GM23248 (cell line): ENCODE measurements around the gene ABHD10. TPM values are rescaled to one million over a fixed set of nuclear protein-coding genes. Genes with fewer than 3 reads are reported as not detected.
A peak's percentile ranks its signal among the peaks of the same experiment; 100 is the strongest.

Source experiments
- DNase-seq: peaks from one replicate; pipeline ENCODE4 v3.0.0-alpha.2; 2015
- H2AFZ ChIP-seq: fragments of 200-600 bp; sonication (generic); 2 replicates; pipeline ENCODE4 v1.6.1; 2016; ENCODE audit warnings: antibody characterized with exemption
- H3F3A ChIP-seq: fragments of 200-600 bp; sonication (generic); 2 replicates; pipeline ENCODE4 v1.6.1; 2016; ENCODE audit warnings: mild to moderate bottlenecking, antibody characterized with exemption, mixed run types; ENCODE audit not compliant: insufficient read depth
- H3K27ac ChIP-seq: fragments of 200-600 bp; sonication (generic); 2 replicates; pipeline ENCODE4 v1.5.1; 2016; ENCODE audit warnings: mild to moderate bottlenecking
- H3K27me3 ChIP-seq: fragments of 200-600 bp; sonication (generic); replicated peaks from 2 replicates; pipeline ENCODE4 v1.6.1; 2016; ENCODE audit warnings: mild to moderate bottlenecking; ENCODE audit not compliant: insufficient read depth
- H3K36me3 ChIP-seq: fragments of 200-600 bp; sonication (generic); 2 replicates; pipeline ENCODE4 v1.6.1; 2016; ENCODE audit warnings: low read depth, mild to moderate bottlenecking
- H3K4me1 ChIP-seq: fragments of 200-600 bp; sonication (generic); 2 replicates; pipeline ENCODE4 v1.6.1; 2016; ENCODE audit warnings: mild to moderate bottlenecking; ENCODE audit not compliant: insufficient read depth
- H3K4me2 ChIP-seq: fragments of 200-600 bp; sonication (generic); one replicate; pipeline ENCODE4 v1.6.1; 2016; ENCODE audit warnings: mild to moderate bottlenecking; ENCODE audit not compliant: unreplicated experiment
- H3K4me3 ChIP-seq: fragments of 200-600 bp; sonication (generic); 2 replicates; pipeline ENCODE4 v1.5.1; 2016; ENCODE audit warnings: mild to moderate bottlenecking
- H3K79me2 ChIP-seq: fragments of 200-600 bp; sonication (generic); 2 replicates; pipeline ENCODE4 v1.6.1; 2016; ENCODE audit warnings: mild to moderate bottlenecking; ENCODE audit not compliant: insufficient read depth
- H3K9ac ChIP-seq: fragments of 200-600 bp; sonication (generic); 2 replicates; pipeline ENCODE4 v1.6.1; 2016; ENCODE audit warnings: mild to moderate bottlenecking
- H3K9me2 ChIP-seq: fragments of 200-600 bp; sonication (generic); 2 replicates; pipeline ENCODE4 v1.6.1; 2016; ENCODE audit warnings: mixed run types, mild to moderate bottlenecking, moderate library complexity; ENCODE audit not compliant: insufficient read depth
- H3K9me3 ChIP-seq: fragments of 200-600 bp; sonication (generic); one replicate; pipeline ENCODE4 v1.6.1; 2017; ENCODE audit warnings: low read depth
- H4K20me1 ChIP-seq: fragments of 200-600 bp; sonication (generic); 2 replicates; pipeline ENCODE4 v1.6.0; 2016; ENCODE audit not compliant: insufficient read depth
- EZH2 ChIP-seq: fragments of 200-600 bp; sonication (generic); IDR thresholded peaks from 2 replicates; pipeline ENCODE4 v1.6.1; 2018; ENCODE audit warnings: antibody characterized with exemption, mild to moderate bottlenecking; ENCODE audit not compliant: insufficient read depth, poor library complexity, severe bottlenecking
- EZH2phosphoT487 ChIP-seq: fragments of 200-600 bp; sonication (generic); IDR thresholded peaks from 2 replicates; pipeline ENCODE4 v1.6.1; 2018; ENCODE audit warnings: antibody characterized with exemption, moderate library complexity, mild to moderate bottlenecking, low read depth; ENCODE audit not compliant: insufficient read depth
- WGBS, 2 experiments: methylation state at CpG; one replicate each; pipeline ENCODE4 v1.1.6; 2015 to 2017; ENCODE audit warnings: low lambda C conversion rate in 2 of 2, low coverage in 1 of 2; ENCODE audit errors: missing lambda C conversion rate in 2 of 2; 5-methylcytosine and 5-hydroxymethylcytosine counted together
- in situ Hi-C: fragments of 300-500 bp; cut with MboI; formaldehyde crosslinking; loops from 2 replicates; pipeline ENCODE4 v1.15.0; 2020
- polyA plus RNA-seq: library from polyadenylated mRNA; unstranded; fragments of >200 nt; fragmentation: Nextera tagmentation; extraction: Ambion mirVana; gene quantifications from 2 replicates; pipeline ENCODE4 v1.2.1, GENCODE V29; 2016
- total RNA-seq: library from RNA; depleted of rRNA; stranded (reverse); fragments of >200 nt; shearing (Covaris generic); gene quantifications from 2 replicates; pipeline ENCODE4 v1.2.3, GENCODE V29; 2014

ABHD10 gene
- total and polyA plus RNA-seq, 2 experiments from 2014 or later: 25.4 to 26.4 TPM

DNA sequence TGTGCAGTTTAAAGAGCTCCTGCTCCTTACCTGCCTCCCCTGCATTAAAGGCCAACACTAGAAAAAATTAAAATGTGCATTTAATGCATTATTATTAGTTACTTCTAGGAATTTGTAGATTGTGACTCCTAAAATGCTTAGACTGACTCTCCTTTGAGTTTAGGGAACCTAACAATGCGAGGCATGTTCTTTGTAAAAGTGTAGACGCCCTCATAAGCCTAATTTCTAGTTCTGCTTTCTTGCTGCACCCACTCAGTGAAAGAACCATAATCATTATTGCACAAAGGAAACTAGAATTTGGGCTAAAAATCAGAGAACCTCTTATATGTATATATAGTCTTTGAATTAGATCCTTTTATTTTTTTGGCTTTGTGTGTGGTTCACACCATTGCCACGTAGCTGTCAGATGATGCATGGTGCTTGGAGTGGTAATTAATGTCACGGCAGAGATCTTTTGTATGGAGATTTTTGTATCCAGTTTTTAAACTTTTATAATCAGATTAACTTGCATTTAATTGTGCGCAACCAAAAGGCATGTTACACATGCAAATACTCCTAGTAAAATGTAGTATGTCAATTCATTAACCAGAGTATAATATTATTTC, 710 bp downstream of the ABHD10 start:
- peaks cover 18% of the 10 kb centered on the region; the same call in 1 of the 2 replicates for H3K4me1 ChIP-seq
- no peaks in the 10 kb centered on the region for H3K9me3 ChIP-seq
- no peaks in the 10 kb centered on the region for H3K9me2 ChIP-seq
- peak overlapping the region; percentile 61 for H3K27ac ChIP-seq
- peak; percentile 64 for DNase-seq
- peaks cover 54% of the 10 kb centered on the region for H3K79me2 ChIP-seq
- H3K36me3 ChIP-seq: peaks cover 14% of the 10 kb centered on the region
- peak overlapping the region; percentile 82 for H3K4me2 ChIP-seq
- in situ Hi-C loops: no loop called here
- 11 to 13% methylated on average over 5 of the region's 5 CpGs for WGBS, 2 experiments
- peaks cover 34% of the 10 kb centered on the region for H3F3A ChIP-seq
- peak overlapping the region; percentile 89 for H3K9ac ChIP-seq
- TF ChIP-seq EZH2 (no peak), EZH2phosphoT487 (no peak)
- H2AFZ ChIP-seq: peak overlapping the region; percentile 84
- peak overlapping the region; percentile 85 for H3K4me3 ChIP-seq
- no peaks in the 10 kb centered on the region for H4K20me1 ChIP-seq
- H3K27me3 ChIP-seq: no peaks in the 10 kb centered on the region

DNA sequence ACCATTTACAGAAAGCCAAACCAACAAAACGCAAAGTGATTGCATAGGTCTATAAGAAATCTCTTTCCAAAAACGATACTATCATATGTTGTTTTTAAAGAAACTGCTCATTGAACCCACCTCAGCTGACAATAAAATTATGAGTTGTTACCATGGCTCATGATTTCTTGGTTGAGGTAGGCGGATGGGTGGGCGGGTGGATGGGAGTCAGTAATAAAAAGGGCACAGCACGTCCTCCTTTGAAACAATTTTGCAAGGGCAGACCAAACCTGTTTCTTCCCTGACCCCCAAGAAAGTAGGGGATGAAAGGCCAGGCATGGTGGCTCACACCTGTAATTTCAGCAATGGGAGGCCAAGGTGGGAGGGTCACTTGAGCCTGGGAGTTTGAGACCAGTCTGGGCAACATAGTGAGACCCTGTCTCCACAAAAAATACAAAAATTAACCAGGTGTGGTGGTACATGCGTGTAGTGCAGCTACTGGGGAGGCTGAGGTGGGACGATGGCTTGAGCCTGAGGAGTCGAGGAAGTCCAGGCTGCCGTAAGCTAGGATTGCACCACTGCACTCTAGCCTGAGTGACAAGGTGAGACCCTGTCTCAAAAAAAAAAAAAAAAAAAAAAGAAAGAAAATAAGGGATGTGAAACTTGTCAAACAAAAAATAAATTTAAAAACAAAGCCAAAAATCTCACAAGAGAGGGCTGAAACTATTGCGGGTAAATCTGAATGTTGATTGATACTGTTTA, 2.1 kb downstream of the ABHD10 start:
- H3K79me2 ChIP-seq: peaks cover 54% of the 10 kb centered on the region
- H3K4me3 ChIP-seq: peak overlapping the region; percentile 85
- H3K9me2 ChIP-seq: no peaks in the 10 kb centered on the region
- TF ChIP-seq EZH2: no peak
- TF ChIP-seq EZH2phosphoT487: no peak
- peaks cover 4% of the 10 kb centered on the region for H3K36me3 ChIP-seq
- DNase-seq: no peak
- peak overlapping the region; percentile 82 for H3K4me2 ChIP-seq
- no peaks in the 10 kb centered on the region for H3K9me3 ChIP-seq
- no peaks in the 10 kb centered on the region for H4K20me1 ChIP-seq
- H3K9ac ChIP-seq: no peak overlapping the region
- no peak overlapping the region for H2AFZ ChIP-seq
- WGBS, 2 experiments: 86 to 87% methylated on average over 10 of the region's 10 CpGs
- H3K4me1 ChIP-seq: peaks cover 25% of the 10 kb centered on the region; the same call in 1 of the 2 replicates
- no peak overlapping the region for H3K27ac ChIP-seq
- peaks cover 31% of the 10 kb centered on the region for H3F3A ChIP-seq
- in situ Hi-C loops: no loop called here
- no peaks in the 10 kb centered on the region for H3K27me3 ChIP-seq

DNA sequence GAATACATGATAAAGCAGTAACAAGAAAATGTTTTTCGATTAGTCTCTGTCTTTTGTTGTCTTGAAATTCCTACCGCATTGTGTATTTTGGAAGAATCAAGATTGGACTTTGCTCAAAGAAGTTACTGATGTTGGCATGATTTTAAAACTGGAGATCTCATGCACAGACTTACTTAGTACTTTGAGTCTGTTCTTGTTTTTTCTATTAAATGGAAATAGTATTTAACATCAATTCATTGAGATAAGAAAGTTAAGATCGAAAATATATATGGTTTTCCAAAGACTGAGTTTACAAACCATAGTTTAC, 2.6 kb downstream of the ABHD10 start:
- no peaks in the 10 kb centered on the region for H3K27me3 ChIP-seq
- no peak for DNase-seq
- peaks cover 25% of the 10 kb centered on the region; the same call in 1 of the 2 replicates for H3K4me1 ChIP-seq
- TF ChIP-seq EZH2phosphoT487 (no peak), EZH2 (no peak)
- H3K36me3 ChIP-seq: no peaks in the 10 kb centered on the region
- no peaks in the 10 kb centered on the region for H4K20me1 ChIP-seq
- 0 out of 2 replicates have a peak overlapping the region, but pooled peaks have one; percentile 2 for H2AFZ ChIP-seq
- H3K27ac ChIP-seq: no peak overlapping the region
- H3F3A ChIP-seq: peaks cover 25% of the 10 kb centered on the region
- peaks cover 54% of the 10 kb centered on the region for H3K79me2 ChIP-seq
- H3K9me3 ChIP-seq: no peaks in the 10 kb centered on the region
- no peak overlapping the region for H3K9ac ChIP-seq
- no peak overlapping the region for H3K4me2 ChIP-seq
- in situ Hi-C loops: no loop called here
- 0 out of 2 replicates have a peak overlapping the region, but pooled peaks have one; percentile 3 for H3K4me3 ChIP-seq
- WGBS, 2 experiments: 30 to 33% methylated on average over 3 of the region's 3 CpGs
- no peaks in the 10 kb centered on the region for H3K9me2 ChIP-seq

DNA sequence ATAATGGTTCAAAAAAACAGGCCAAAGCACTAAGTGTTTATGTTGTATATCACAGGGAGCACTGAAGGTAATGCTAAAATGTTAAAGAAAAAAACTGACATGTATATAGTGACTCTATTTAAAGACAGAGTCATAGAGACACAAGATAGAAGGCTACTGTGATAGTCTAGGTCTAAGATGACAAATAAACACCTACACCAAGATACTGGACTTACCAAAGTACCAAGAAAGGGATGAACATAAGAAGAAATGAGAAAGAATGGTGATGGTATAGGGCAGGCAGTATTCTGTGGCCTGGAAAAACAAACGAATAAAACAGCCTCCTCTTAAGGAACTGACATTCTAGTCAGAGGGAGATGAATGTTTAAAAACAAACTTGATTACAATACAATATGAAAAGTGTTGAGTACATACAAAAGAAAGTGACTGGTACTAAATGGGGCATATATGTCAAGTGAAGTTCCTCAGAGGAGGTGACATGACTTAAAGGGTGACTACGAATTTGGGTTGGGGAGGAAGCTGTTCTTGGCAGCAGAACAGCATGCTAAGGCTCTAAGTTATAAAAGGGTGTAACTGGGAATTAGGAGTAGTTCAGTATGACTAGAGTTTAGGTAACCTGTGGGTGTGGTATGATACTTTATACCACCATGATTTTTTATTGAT, 5.9 kb downstream of the ABHD10 start:
- no peak for TF ChIP-seq EZH2phosphoT487
- no peak for TF ChIP-seq EZH2
- H3K4me2 ChIP-seq: no peak overlapping the region
- H3K36me3 ChIP-seq: 0 out of 2 replicates have a peak, but pooled peaks cover 6% of the 10 kb centered on the region
- DNase-seq: no peak
- H3K4me3 ChIP-seq: no peak overlapping the region
- no peak overlapping the region for H2AFZ ChIP-seq
- 65 to 83% methylated on average over 2 of the region's 2 CpGs for WGBS, 2 experiments
- no peak overlapping the region for H3K27ac ChIP-seq
- H3K9ac ChIP-seq: no peak overlapping the region
- H3K27me3 ChIP-seq: no peaks in the 10 kb centered on the region
- H4K20me1 ChIP-seq: no peaks in the 10 kb centered on the region
- peaks cover 11% of the 10 kb centered on the region; the same call in 1 of the 2 replicates for H3F3A ChIP-seq
- no peaks in the 10 kb centered on the region for H3K9me2 ChIP-seq
- H3K4me1 ChIP-seq: peaks cover 24% of the 10 kb centered on the region; the same call in 1 of the 2 replicates
- in situ Hi-C loops: no loop called here
- H3K79me2 ChIP-seq: peaks cover 45% of the 10 kb centered on the region
- H3K9me3 ChIP-seq: no peaks in the 10 kb centered on the region
